ENCODE results near the gene PRIMA1. TPM values are rescaled to one million over a fixed set of nuclear protein-coding genes. Genes with fewer than 3 reads are reported as not detected.

The PRIMA1 gene
- polyA plus RNA-seq, 3 donors = not detected

DNA sequence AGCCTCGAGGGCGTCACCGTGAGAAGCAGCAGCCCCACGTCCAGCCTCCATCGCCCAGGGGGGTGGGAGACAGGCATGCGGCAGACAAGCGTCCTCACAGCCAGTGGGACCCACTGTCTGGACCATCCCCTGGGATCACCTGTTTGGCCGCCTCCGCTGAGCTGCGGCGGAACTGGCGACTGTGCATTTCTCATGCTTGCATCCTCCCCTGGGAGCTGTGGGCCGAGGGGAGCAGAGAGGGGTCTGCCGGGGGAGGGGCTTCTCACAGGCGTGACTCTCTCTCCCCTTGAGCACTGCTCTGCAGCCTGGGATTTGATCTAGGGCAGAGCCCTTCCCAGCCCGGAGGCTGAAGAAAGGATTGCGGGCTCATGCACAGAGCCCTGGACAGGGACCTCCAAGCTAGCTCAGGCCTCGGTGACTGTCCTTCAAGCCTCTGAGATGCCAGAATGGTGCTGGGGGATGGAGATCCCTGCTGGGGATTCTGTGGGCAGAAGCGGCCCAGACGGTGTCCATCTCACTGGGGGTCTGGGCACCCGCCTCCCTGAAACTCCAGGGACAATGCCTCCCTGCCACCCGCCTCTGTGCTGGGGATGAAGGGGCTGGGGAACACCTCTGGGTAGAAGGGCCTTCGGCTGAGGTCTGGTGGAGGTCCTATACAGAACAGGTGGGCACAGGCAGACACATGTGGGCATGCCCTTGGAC lies 61.1 kb downstream of the PRIMA1 start:
- no peak overlapping the region for H3K27ac ChIP-seq (ENCODE audit: low read depth in 1 of 2, low read length in 2 of 2)
- no peaks in the 10 kb centered on the region for H3K9me3 ChIP-seq (replicated peaks in 1 of 2; ENCODE audit: control insufficient read depth in 1 of 2, insufficient read depth in 1 of 2, low read length in 2 of 2)
- peaks cover 0 to 10% (median 2%) of the 10 kb centered on the region in 3 donors for H3K27me3 Mint-ChIP-seq (ENCODE audit: low read depth in 3 of 3)
- 88% methylated on average over 19 of the region's 23 CpGs for WGBS (ENCODE audit: insufficient coverage)
- no peak overlapping the region for H3K27ac Mint-ChIP-seq
- H3K4me3 Mint-ChIP-seq = no peak overlapping the region
- no peaks in the 10 kb centered on the region for H3K4me1 Mint-ChIP-seq
- no peaks in the 10 kb centered on the region for H3K36me3 ChIP-seq (replicated peaks in 1 of 2; ENCODE audit: control insufficient read depth in 1 of 2, insufficient read depth in 2 of 2, low read length in 2 of 2)
- H3K9me3 Mint-ChIP-seq = peaks cover 0 to 4% (median 0%) of the 10 kb centered on the region in 7 donors
- DNase-seq = no peak
- no peak overlapping the region for H3K4me3 ChIP-seq (replicated peaks in 1 of 3; ENCODE audit: low read depth in 2 of 3, low read length in 3 of 3)
- no peaks in the 10 kb centered on the region for H3K27me3 ChIP-seq (ENCODE audit: control insufficient read depth in 2 of 2, insufficient read depth in 2 of 2, low read length in 2 of 2)
- no peaks in the 10 kb centered on the region for H3K4me1 ChIP-seq (ENCODE audit: control insufficient read depth in 1 of 2, insufficient read depth in 2 of 2, low read length in 2 of 2)
- intact Hi-C loops (cut with micrococcal nuclease) = no loop called here
- H2AFZ ChIP-seq (ENCODE audit: insufficient read depth, low read depth, low read length, poor library complexity, severe bottlenecking) = no peak overlapping the region
- H4K20me1 ChIP-seq (ENCODE audit: insufficient read depth, low read length) = no peaks in the 10 kb centered on the region
- TF ChIP-seq, protein P1, sequence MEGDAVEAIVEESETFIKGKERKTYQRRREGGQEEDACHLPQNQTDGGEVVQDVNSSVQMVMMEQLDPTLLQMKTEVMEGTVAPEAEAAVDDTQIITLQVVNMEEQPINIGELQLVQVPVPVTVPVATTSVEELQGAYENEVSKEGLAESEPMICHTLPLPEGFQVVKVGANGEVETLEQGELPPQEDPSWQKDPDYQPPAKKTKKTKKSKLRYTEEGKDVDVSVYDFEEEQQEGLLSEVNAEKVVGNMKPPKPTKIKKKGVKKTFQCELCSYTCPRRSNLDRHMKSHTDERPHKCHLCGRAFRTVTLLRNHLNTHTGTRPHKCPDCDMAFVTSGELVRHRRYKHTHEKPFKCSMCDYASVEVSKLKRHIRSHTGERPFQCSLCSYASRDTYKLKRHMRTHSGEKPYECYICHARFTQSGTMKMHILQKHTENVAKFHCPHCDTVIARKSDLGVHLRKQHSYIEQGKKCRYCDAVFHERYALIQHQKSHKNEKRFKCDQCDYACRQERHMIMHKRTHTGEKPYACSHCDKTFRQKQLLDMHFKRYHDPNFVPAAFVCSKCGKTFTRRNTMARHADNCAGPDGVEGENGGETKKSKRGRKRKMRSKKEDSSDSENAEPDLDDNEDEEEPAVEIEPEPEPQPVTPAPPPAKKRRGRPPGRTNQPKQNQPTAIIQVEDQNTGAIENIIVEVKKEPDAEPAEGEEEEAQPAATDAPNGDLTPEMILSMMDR (IDR thresholded peaks at IDR 0.05) = no peak
- H3K36me3 Mint-ChIP-seq = no peaks in the 10 kb centered on the region
- H3K9ac ChIP-seq (ENCODE audit: insufficient read depth, low read length, poor library complexity, severe bottlenecking) = no peak overlapping the region
- no peak overlapping the region for H3K4me2 ChIP-seq (replicated peaks; ENCODE audit: extremely low read depth, low read length, poor library complexity, severe bottlenecking)
- no peaks in the 10 kb centered on the region for H3K79me2 ChIP-seq (ENCODE audit: insufficient read depth, low read length)

DNA sequence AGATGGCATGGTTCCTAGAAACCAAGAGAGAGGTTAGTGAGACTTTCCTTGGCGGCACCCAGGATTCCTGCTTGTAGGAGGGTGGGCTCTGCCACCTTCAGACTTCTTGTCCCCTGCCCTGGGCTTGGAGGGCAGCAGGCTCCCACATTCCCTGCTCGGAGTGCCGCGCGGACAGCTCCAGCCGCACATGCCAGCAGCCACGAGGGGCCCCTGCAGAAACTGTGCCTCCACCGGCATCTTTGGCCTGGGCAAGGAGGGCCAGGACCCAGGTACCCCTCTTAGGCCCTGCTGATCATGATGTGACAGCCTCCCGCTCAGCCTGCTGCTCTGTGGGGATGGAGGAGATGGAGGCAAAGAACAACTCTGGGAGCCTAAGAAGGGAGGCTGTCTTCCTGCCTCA lies 62.3 kb downstream of the PRIMA1 start:
- DNase-seq = no peak
- Histone ChIP-seq H3K36me3 (replicated peaks in 1 of 2; ENCODE audit: control insufficient read depth in 1 of 2, insufficient read depth in 2 of 2, low read length in 2 of 2) (no peaks in the 10 kb centered on the region), H3K9me3 (replicated peaks in 1 of 2; ENCODE audit: control insufficient read depth in 1 of 2, insufficient read depth in 1 of 2, low read length in 2 of 2) (no peaks in the 10 kb centered on the region), H3K4me3 (replicated peaks in 1 of 3; ENCODE audit: low read depth in 2 of 3, low read length in 3 of 3) (no peak overlapping the region), H2AFZ (ENCODE audit: insufficient read depth, low read depth, low read length, poor library complexity, severe bottlenecking) (no peak overlapping the region), H3K9ac (ENCODE audit: insufficient read depth, low read length, poor library complexity, severe bottlenecking) (no peak overlapping the region), H3K4me1 (ENCODE audit: control insufficient read depth in 1 of 2, insufficient read depth in 2 of 2, low read length in 2 of 2) (no peaks in the 10 kb centered on the region), H3K27me3 (ENCODE audit: control insufficient read depth in 2 of 2, insufficient read depth in 2 of 2, low read length in 2 of 2) (no peaks in the 10 kb centered on the region), H3K79me2 (ENCODE audit: insufficient read depth, low read length) (no peaks in the 10 kb centered on the region), H3K27ac (ENCODE audit: low read depth in 1 of 2, low read length in 2 of 2) (no peak overlapping the region), H3K4me2 (replicated peaks; ENCODE audit: extremely low read depth, low read length, poor library complexity, severe bottlenecking) (no peak overlapping the region), H4K20me1 (ENCODE audit: insufficient read depth, low read length) (no peaks in the 10 kb centered on the region)
- TF ChIP-seq, protein P1 (IDR thresholded peaks at IDR 0.05) = no peak
- Mint-ChIP-seq H3K9me3 (peaks cover 0 to 4% (median 0%) of the 10 kb centered on the region in 7 donors), H3K27ac (no peak overlapping the region), H3K27me3 (ENCODE audit: low read depth in 3 of 3) (peaks cover 0 to 4% (median 2%) of the 10 kb centered on the region in 3 donors), H3K4me1 (no peaks in the 10 kb centered on the region), H3K4me3 (no peak overlapping the region), H3K36me3 (no peaks in the 10 kb centered on the region)
- intact Hi-C loops (cut with micrococcal nuclease) = no loop called here
- 98% methylated on average over 8 of the region's 9 CpGs for WGBS (ENCODE audit: insufficient coverage)
